HEK293 (cell line): Measurements from ENCODE around the gene PROK1.
"Not testable (repeated sequence)": the region's sequence is repeated elsewhere in the genome, so short reads cannot be mapped to it uniquely, and the experiment has no call there.

Experiments used
- CTCF ChIP-seq: fragments of 450-650 bp; formaldehyde crosslinking; IDR thresholded peaks from 2 replicates; pipeline ENCODE4 v1.5.1; 2016; ENCODE audit warnings: missing biosample characterization, missing genetic modification characterization
- YY1 ChIP-seq: fragments of 450-650 bp; formaldehyde crosslinking; IDR thresholded peaks from 2 replicates; pipeline ENCODE4 v1.5.1; 2018; ENCODE audit warnings: missing biosample characterization, missing genetic modification characterization
- ZNF423 ChIP-seq: fragments of 450-650 bp; formaldehyde crosslinking; IDR thresholded peaks from 2 replicates; pipeline ENCODE4 v1.5.1; 2016; ENCODE audit warnings: missing biosample characterization, missing genetic modification characterization
- ZNF776 ChIP-seq: fragments of 450-650 bp; formaldehyde crosslinking; IDR thresholded peaks from 2 replicates; pipeline ENCODE4 v1.5.0; 2017; ENCODE audit warnings: missing biosample characterization, missing genetic modification characterization, borderline replicate concordance
- TF ChIP-seq, protein P1 (sequence below): fragments of 450-650 bp; formaldehyde crosslinking; IDR thresholded peaks from 2 replicates; pipeline ENCODE4 v1.5.1; 2017; ENCODE audit warnings: missing biosample characterization, missing genetic modification characterization

- TF ChIP-seq CTCF, ZNF423, ZNF776, YY1 (tag by site-specific recombination): not testable (repeated sequence)
- TF ChIP-seq, protein P1, sequence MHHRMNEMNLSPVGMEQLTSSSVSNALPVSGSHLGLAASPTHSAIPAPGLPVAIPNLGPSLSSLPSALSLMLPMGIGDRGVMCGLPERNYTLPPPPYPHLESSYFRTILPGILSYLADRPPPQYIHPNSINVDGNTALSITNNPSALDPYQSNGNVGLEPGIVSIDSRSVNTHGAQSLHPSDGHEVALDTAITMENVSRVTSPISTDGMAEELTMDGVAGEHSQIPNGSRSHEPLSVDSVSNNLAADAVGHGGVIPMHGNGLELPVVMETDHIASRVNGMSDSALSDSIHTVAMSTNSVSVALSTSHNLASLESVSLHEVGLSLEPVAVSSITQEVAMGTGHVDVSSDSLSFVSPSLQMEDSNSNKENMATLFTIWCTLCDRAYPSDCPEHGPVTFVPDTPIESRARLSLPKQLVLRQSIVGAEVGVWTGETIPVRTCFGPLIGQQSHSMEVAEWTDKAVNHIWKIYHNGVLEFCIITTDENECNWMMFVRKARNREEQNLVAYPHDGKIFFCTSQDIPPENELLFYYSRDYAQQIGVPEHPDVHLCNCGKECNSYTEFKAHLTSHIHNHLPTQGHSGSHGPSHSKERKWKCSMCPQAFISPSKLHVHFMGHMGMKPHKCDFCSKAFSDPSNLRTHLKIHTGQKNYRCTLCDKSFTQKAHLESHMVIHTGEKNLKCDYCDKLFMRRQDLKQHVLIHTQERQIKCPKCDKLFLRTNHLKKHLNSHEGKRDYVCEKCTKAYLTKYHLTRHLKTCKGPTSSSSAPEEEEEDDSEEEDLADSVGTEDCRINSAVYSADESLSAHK (tag by site-specific recombination) = not testable (repeated sequence)
Measured at GRCh38 chr1:110413045-110413444, 37.9 kb upstream of the PROK1 start.
